OCI-LY1 (cell line): ENCODE results near the gene GALNT4.

Experiments used
- H2AFZ ChIP-seq: fragments of 200-600 bp; sonication (generic), shearing (Covaris generic); 2 replicates; pipeline ENCODE4 v1.6.0; 2014; ENCODE audit warnings: antibody characterized with exemption, mild to moderate bottlenecking, low read length
- H3F3A ChIP-seq: fragments of 200-600 bp; sonication (generic), shearing (Covaris generic); 2 replicates; pipeline ENCODE4 v1.6.0; 2014; ENCODE audit warnings: mild to moderate bottlenecking, antibody characterized with exemption, low read length, moderate library complexity; ENCODE audit not compliant: insufficient read depth
- H3K27ac ChIP-seq: fragments of 200-600 bp; sonication (generic); 2 replicates; pipeline ENCODE4 v1.5.1; 2014; ENCODE audit warnings: low read length, mixed run types, mild to moderate bottlenecking, low read depth; ENCODE audit not compliant: poor library complexity, severe bottlenecking
- H3K27me3 ChIP-seq: fragments of 200-600 bp; sonication (generic); 2 replicates; pipeline ENCODE4 v1.6.0; 2014; ENCODE audit warnings: antibody characterized with exemption, mild to moderate bottlenecking, low read length, moderate library complexity; ENCODE audit not compliant: insufficient read depth
- H3K36me3 ChIP-seq: fragments of 200-600 bp; sonication (generic); 2 replicates; pipeline ENCODE4 v1.6.1; 2014; ENCODE audit warnings: mild to moderate bottlenecking, antibody characterized with exemption, low read length, moderate library complexity, mixed read lengths; ENCODE audit not compliant: insufficient read depth
- H3K4me1 ChIP-seq: fragments of 200-600 bp; sonication (generic); 2 replicates; pipeline ENCODE4 v1.5.1; 2014; ENCODE audit warnings: mild to moderate bottlenecking, low read length, moderate library complexity; ENCODE audit not compliant: insufficient read depth, severe bottlenecking
- H3K4me2 ChIP-seq: fragments of 200-600 bp; sonication (generic), shearing (Covaris generic); 2 replicates; pipeline ENCODE4 v1.6.1; 2014; ENCODE audit warnings: low read length
- H3K4me3 ChIP-seq: fragments of 200-600 bp; sonication (generic); 2 replicates; pipeline ENCODE4 v1.5.1; 2014; ENCODE audit warnings: low read length, low read depth, mild to moderate bottlenecking, mixed read lengths; ENCODE audit not compliant: poor library complexity, severe bottlenecking
- H3K79me2 ChIP-seq: fragments of 200-600 bp; shearing (Covaris generic); 2 replicates; pipeline ENCODE4 v1.6.1; 2016; ENCODE audit warnings: mixed run types, low read length, mixed read lengths; ENCODE audit not compliant: insufficient read depth
- H3K9ac ChIP-seq: fragments of 200-600 bp; sonication (generic), shearing (Covaris generic); 2 replicates; pipeline ENCODE4 v1.6.1; 2014; ENCODE audit warnings: mild to moderate bottlenecking, low read length, mixed read lengths
- H3K9me2 ChIP-seq: fragments of 200-600 bp; sonication (generic), shearing (Covaris generic); 2 replicates; pipeline ENCODE4 v1.6.1; 2014; ENCODE audit warnings: low read depth, mild to moderate bottlenecking, low read length, mixed read lengths
- H3K9me3 ChIP-seq: fragments of 200-600 bp; shearing (Covaris generic); 2 replicates; pipeline ENCODE4 v1.6.1; 2014; ENCODE audit warnings: low read length, mixed read lengths
- H4K20me1 ChIP-seq: fragments of 200-600 bp; sonication (generic), shearing (Covaris generic); 2 replicates; pipeline ENCODE4 v1.6.0; 2016; ENCODE audit warnings: mild to moderate bottlenecking, low read length; ENCODE audit not compliant: insufficient read depth
- CTCF ChIP-seq: fragments of 200-600 bp; sonication (generic), shearing (Covaris generic); IDR thresholded peaks from 2 replicates; pipeline ENCODE4 v1.5.1; 2017; ENCODE audit warnings: mild to moderate bottlenecking, antibody characterized with exemption, low read length, moderate library complexity, mixed read lengths
- EZH2 ChIP-seq: fragments of 200-600 bp; sonication (generic), shearing (Covaris generic); IDR thresholded peaks from 2 replicates; pipeline ENCODE4 v1.8.0; 2017; ENCODE audit warnings: borderline replicate concordance, mixed run types, mild to moderate bottlenecking, antibody characterized with exemption, low read length, moderate library complexity, mixed read lengths

GALNT4 gene

GRCh38 chr12:89529738-89530137 is 5.1 kb upstream of the GALNT4 start:
- H3K36me3 ChIP-seq = no peaks in the 10 kb centered on the region
- no peaks in the 10 kb centered on the region for H3K9me2 ChIP-seq
- TF ChIP-seq EZH2 (no peak), CTCF (peak; percentile 81)
- peaks cover 17% of the 10 kb centered on the region for H3K4me1 ChIP-seq
- peaks cover 10% of the 10 kb centered on the region for H3F3A ChIP-seq
- H2AFZ ChIP-seq = no peak overlapping the region
- H3K27ac ChIP-seq = no peak overlapping the region
- H3K4me3 ChIP-seq = no peak overlapping the region
- H3K79me2 ChIP-seq = no peaks in the 10 kb centered on the region
- no peaks in the 10 kb centered on the region for H3K27me3 ChIP-seq
- no peak overlapping the region for H3K9ac ChIP-seq
- H3K4me2 ChIP-seq = no peak overlapping the region
- no peaks in the 10 kb centered on the region for H3K9me3 ChIP-seq
- H4K20me1 ChIP-seq = no peaks in the 10 kb centered on the region

- no peak overlapping the region for H3K9ac ChIP-seq
- H3K79me2 ChIP-seq = no peaks in the 10 kb centered on the region
- H3K4me1 ChIP-seq = peaks cover 25% of the 10 kb centered on the region
- H3K4me3 ChIP-seq = no peak overlapping the region
- H3K4me2 ChIP-seq = peak overlapping the region; percentile 43
- H2AFZ ChIP-seq = no peak overlapping the region
- no peaks in the 10 kb centered on the region for H4K20me1 ChIP-seq
- H3K27me3 ChIP-seq = no peaks in the 10 kb centered on the region
- TF ChIP-seq EZH2 (no peak), CTCF (no peak)
- no peaks in the 10 kb centered on the region for H3K9me3 ChIP-seq
- H3F3A ChIP-seq = peaks cover 10% of the 10 kb centered on the region
- H3K36me3 ChIP-seq = no peaks in the 10 kb centered on the region
- no peaks in the 10 kb centered on the region for H3K9me2 ChIP-seq
- H3K27ac ChIP-seq = no peak overlapping the region
Observed at GRCh38 chr12:89528434-89528833, 3.8 kb upstream of the GALNT4 start.

- Histone ChIP-seq H3K79me2 (0 out of 2 replicates have a peak, but pooled peaks cover 6% of the 10 kb centered on the region), H3F3A (peaks cover 10% of the 10 kb centered on the region), H3K4me1 (peaks cover 46% of the 10 kb centered on the region), H3K27me3 (no peaks in the 10 kb centered on the region), H3K27ac (peak within 1 kb of the TSS; percentile 58), H3K9me3 (no peaks in the 10 kb centered on the region), H3K4me2 (peak within 1 kb of the TSS; percentile 90), H4K20me1 (no peaks in the 10 kb centered on the region), H3K9ac (peak within 1 kb of the TSS; percentile 78), H3K9me2 (no peaks in the 10 kb centered on the region), H2AFZ (peak within 1 kb of the TSS; percentile 39), H3K4me3 (peak within 1 kb of the TSS; percentile 91), H3K36me3 (peaks cover 9% of the 10 kb centered on the region)
- no peak for TF ChIP-seq CTCF
- no peak for TF ChIP-seq EZH2
Observed at GRCh38 chr12:89525824-89526770, 1.5 kb upstream of the GALNT4 start, which contains the start of gene POC1B. Gene POC1B (minus strand): TSS chr12:89526047. CDS start chr12:89525895, 152 bp downstream.
